Transverse colon (tissue), 4 donors: ENCODE data around the gene PRIM2. TPM values are rescaled to one million over a fixed set of nuclear protein-coding genes. Genes with fewer than 3 reads are reported as not detected.
"Not testable (repeated sequence)": the region's sequence is repeated elsewhere in the genome, so short reads cannot be mapped to it uniquely, and the experiment has no call there.

Experiments
- DNase-seq: peaks from one replicate; pipeline ENCODE4 v3.0.0-alpha.2; 2019
- H3K27ac ChIP-seq, 4 donors: fragments of 200-600 bp; sonication (generic); 2 replicates each; pipeline ENCODE4 v1.5.1; 2016 to 2018; ENCODE audit warnings: inconsistent platforms in 4 of 4
- H3K27me3 ChIP-seq: fragments of 200-600 bp; sonication (generic); 2 replicates; pipeline ENCODE4 v1.5.1; 2017; ENCODE audit warnings: inconsistent platforms
- H3K36me3 ChIP-seq, 4 donors: fragments of 200-600 bp; sonication (generic); 2 replicates each; pipeline ENCODE4 v1.5.1; 2017 to 2019; ENCODE audit warnings: inconsistent platforms in 4 of 4
- H3K4me1 ChIP-seq, 4 donors: fragments of 200-600 bp; sonication (generic); 2 replicates each; pipeline ENCODE4 v1.5.1; 2017 to 2020; ENCODE audit warnings: inconsistent platforms in 4 of 4
- H3K4me3 ChIP-seq, 4 donors: fragments of 200-600 bp; sonication (generic); 1 replicate in 1 of 4; 2 replicates in 3 of 4; pipeline versions ENCODE4 v1.5.1 to v1.6.1; 2017 to 2019; ENCODE audit warnings: inconsistent platforms in 4 of 4
- H3K9me3 ChIP-seq, 2 donors: fragments of 200-600 bp; sonication (generic); 2 replicates each; pipeline ENCODE4 v1.5.1; 2017 to 2019; ENCODE audit warnings: inconsistent platforms in 2 of 2
- WGBS, 2 donors: methylation state at CpG; one replicate each; pipeline ENCODE4 v1.1.5; 2018; ENCODE audit warnings: low coverage in 1 of 2; 5-methylcytosine and 5-hydroxymethylcytosine counted together
- in situ Hi-C, 4 donors: fragments of 200-750 bp; cut with MboI; loops; one replicate each; pipeline versions ENCODE4 v1.15.0 to v1.15.1; 2017; ENCODE audit warnings: low sequenced_read_pairs in 3 of 4, low pct_ligation_motif_present in 1 of 4, low pct_unique_long_range_greater_than_20kb in 1 of 4
- intact Hi-C: fragments of 100-400 bp; cut with DNase I; formaldehyde crosslinking; loops from one replicate; pipeline ENCODE4 v1.15.1; 2023; ENCODE audit warnings: low total_unique reads
- total RNA-seq, 4 donors: library from RNA; depleted of rRNA; stranded (reverse); fragments of >200 nt; gene quantifications; one replicate each; pipeline ENCODE4 v1.1.0, GENCODE V29; 2016

Gene PRIM2
- total RNA-seq, 4 donors from 2014 or later: 9.6 to 47.4 (median 20.4) TPM

DNA sequence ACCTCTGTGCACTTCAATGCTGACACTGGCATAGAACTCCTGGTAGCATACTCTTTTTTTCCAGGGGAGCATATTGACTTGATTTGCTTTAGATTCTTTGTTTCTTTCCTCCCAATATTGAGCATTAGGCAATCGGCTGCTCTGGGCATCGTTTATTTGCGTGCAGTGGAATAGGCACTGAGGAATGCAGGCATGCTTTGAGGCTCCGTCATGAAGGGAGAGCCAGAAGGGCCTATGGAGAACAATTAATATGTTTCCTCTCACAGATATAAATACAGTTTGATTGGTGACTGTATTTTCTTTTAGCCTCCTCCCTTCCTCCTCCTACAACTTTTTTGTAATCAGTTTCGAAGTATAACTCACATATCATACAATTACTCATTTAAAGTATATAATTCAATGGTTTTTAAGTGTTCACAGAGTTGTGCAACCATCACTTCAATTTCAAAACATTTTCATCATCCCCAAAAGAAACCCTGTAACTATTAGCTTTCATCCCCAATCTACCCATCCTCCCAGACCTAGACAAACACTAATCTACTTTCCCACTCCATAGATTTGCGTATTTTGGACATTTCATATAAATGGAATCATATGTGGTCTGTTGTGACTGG is 157.5 kb downstream of the PRIM2 start:
- peaks cover 0 to 10% (median 1%) of the 10 kb centered on the region in 4 donors for H3K4me1 ChIP-seq
- 85 to 93% methylated on average over 6 of the region's 6 CpGs for WGBS, 2 donors
- DNase-seq, H3K36me3 ChIP-seq, intact Hi-C loops, H3K27ac ChIP-seq, H3K27me3 ChIP-seq, H3K4me3 ChIP-seq, in situ Hi-C loops, H3K9me3 ChIP-seq: not testable (repeated sequence)

DNA sequence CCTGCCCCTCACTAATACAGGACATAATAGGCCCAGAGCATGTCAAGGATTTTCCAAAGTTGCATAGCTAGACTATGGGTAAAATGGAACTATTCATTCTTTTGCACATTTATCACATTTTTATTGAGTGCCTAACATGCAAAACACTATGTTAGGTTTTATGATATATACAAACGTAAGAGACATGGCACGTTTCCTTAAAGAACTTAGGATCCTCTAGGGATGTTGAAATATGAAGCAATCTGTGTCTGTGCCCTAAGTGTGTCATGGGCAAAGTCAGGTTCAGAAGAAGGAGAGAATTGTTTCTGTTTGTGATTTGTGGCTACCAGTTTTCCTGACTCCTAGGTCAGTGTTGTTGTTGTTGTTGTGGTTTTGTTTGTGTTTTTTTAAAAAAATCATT is 158.2 kb downstream of the PRIM2 start:
- DNase-seq, in situ Hi-C loops, H3K36me3 ChIP-seq, H3K4me3 ChIP-seq, intact Hi-C loops, H3K27ac ChIP-seq, H3K27me3 ChIP-seq, H3K9me3 ChIP-seq: not testable (repeated sequence)
- 80 to 86% methylated on average over 2 of the region's 2 CpGs for WGBS, 2 donors
- H3K4me1 ChIP-seq: peaks cover 0 to 10% (median 1%) of the 10 kb centered on the region in 4 donors

- in situ Hi-C loops, H3K27ac ChIP-seq, intact Hi-C loops, H3K36me3 ChIP-seq, H3K4me3 ChIP-seq, H3K27me3 ChIP-seq, H3K9me3 ChIP-seq, DNase-seq, H3K4me1 ChIP-seq: not testable (repeated sequence)
Observed at GRCh38 chr6:57480194-57480593, 162.8 kb downstream of the PRIM2 start.

DNA sequence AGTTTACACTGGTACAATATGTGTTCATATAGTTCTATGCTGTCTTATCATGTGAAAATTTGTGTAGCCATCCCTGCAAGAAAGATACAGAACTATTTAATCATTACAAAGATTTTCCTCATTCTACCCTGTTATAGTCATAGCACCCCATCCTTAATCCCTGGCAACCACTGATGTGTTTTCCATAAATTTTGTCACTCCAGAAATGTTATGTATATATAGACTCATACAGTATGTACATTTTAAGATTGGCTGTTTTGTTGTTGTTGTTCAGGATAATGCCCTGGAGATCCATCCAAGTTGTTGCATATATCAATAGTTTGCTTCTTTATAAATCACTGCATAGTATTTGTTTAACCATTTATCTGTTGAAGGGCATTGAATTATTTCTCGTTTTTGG is 163.7 kb downstream of the PRIM2 start:
- H3K4me3 ChIP-seq, H3K36me3 ChIP-seq, H3K9me3 ChIP-seq, H3K27ac ChIP-seq, H3K27me3 ChIP-seq, H3K4me1 ChIP-seq, in situ Hi-C loops, intact Hi-C loops, DNase-seq: not testable (repeated sequence)
- WGBS, 2 donors: 70 to 91% methylated on average over 1 of the region's 1 CpG

- H3K27me3 ChIP-seq, H3K9me3 ChIP-seq, intact Hi-C loops, H3K4me1 ChIP-seq, in situ Hi-C loops, H3K36me3 ChIP-seq, H3K27ac ChIP-seq, DNase-seq, H3K4me3 ChIP-seq: not testable (repeated sequence)
- whole genome bisulfite sequencing, 2 donors: 78 to 79% methylated on average over 4 of the region's 4 CpGs
Observed at GRCh38 chr6:57482471-57482870, 165.0 kb downstream of the PRIM2 start.

- intact Hi-C loops, H3K4me1 ChIP-seq, H3K4me3 ChIP-seq, DNase-seq, H3K36me3 ChIP-seq, H3K9me3 ChIP-seq, in situ Hi-C loops, H3K27ac ChIP-seq, H3K27me3 ChIP-seq: not testable (repeated sequence)
- 91 to 92% methylated on average over 2 to 4 of the region's 4 CpGs for WGBS, 2 donors
Observed at GRCh38 chr6:57486494-57487081, 169.2 kb downstream of the PRIM2 start.

GRCh38 chr6:57488551-57488950 is 171.1 kb downstream of the PRIM2 start:
- DNase-seq, in situ Hi-C loops, H3K9me3 ChIP-seq, H3K36me3 ChIP-seq, H3K4me1 ChIP-seq, H3K4me3 ChIP-seq, intact Hi-C loops, H3K27me3 ChIP-seq, H3K27ac ChIP-seq: not testable (repeated sequence)
- 94% methylated on average over 3 of the region's 3 CpGs; no CpG with 5 or more reads in 1 of the 2 donors for WGBS, 2 donors

DNA sequence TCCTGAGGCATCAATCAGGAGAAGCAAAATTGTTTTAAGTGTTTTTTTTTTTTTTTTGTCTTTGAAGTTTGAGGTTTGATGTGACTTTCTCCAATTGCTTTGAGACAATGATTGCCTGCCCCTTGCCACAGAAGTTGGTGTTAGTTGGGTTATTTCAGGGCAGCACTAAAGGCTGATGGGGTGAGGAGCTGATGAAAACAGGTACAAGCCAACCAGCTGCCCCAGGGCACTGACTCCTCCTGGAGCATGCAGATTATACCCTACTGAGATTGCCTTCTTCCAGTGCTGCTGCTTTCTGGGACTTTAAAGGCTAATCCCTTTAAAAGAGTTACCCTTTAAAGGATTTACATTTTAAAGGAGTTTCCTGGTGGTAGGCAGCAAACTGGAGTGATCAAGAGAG is 172.5 kb downstream of the PRIM2 start:
- H3K27ac ChIP-seq, intact Hi-C loops, in situ Hi-C loops, H3K36me3 ChIP-seq, DNase-seq, H3K9me3 ChIP-seq, H3K4me3 ChIP-seq, H3K4me1 ChIP-seq, H3K27me3 ChIP-seq: not testable (repeated sequence)

DNA sequence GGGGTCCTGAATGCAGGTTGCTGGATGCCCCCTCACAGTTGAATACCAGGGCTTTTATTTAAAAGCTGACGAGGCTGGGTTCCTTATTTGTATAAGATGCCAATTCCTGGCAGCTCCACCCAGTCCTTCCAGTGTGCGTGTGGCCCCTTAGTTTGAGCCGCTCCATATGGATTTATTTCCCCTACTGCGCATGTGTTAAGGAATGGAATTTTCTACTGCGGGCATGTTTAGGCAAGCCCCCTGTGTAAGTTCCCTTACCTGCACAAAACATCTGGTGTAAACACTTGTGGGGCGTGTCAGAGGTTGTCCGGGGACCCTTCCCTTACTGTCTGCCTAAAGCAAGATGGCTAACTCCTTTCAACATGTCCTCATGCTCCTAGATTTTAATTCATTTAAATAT is 174.4 kb downstream of the PRIM2 start:
- H3K27me3 ChIP-seq, in situ Hi-C loops, DNase-seq, H3K36me3 ChIP-seq, intact Hi-C loops, H3K9me3 ChIP-seq, H3K27ac ChIP-seq, H3K4me1 ChIP-seq, H3K4me3 ChIP-seq: not testable (repeated sequence)
- WGBS, 2 donors: 85% methylated on average over 7 of the region's 7 CpGs; no CpG with 5 or more reads in 1 of the 2 donors

DNA sequence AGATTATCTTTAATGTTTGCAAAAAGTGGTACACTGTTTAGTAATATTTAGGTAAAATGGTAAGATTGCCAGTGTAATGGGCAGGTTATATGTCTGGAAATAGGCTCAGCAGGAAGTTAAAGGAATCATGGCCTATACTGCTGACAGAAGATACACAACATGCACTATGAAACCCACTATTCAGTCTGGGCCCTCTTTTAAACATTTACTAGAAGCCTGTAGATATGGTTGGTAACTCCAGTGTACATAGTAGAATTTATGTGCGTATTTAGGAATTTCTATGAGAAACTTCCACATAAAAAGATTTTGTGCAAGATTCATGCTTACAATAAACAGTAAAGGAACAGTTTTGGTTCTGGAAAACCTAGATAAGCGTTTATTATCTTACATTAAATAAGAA is 178.8 kb downstream of the PRIM2 start:
- peaks cover 0 to 29% (median 2%) of the 10 kb centered on the region in 4 donors for H3K4me1 ChIP-seq
- H3K36me3 ChIP-seq, H3K27ac ChIP-seq, intact Hi-C loops, H3K27me3 ChIP-seq, DNase-seq, in situ Hi-C loops, H3K9me3 ChIP-seq, H3K4me3 ChIP-seq: not testable (repeated sequence)
- 88 to 94% methylated on average over 2 of the region's 2 CpGs for WGBS, 2 donors

DNA sequence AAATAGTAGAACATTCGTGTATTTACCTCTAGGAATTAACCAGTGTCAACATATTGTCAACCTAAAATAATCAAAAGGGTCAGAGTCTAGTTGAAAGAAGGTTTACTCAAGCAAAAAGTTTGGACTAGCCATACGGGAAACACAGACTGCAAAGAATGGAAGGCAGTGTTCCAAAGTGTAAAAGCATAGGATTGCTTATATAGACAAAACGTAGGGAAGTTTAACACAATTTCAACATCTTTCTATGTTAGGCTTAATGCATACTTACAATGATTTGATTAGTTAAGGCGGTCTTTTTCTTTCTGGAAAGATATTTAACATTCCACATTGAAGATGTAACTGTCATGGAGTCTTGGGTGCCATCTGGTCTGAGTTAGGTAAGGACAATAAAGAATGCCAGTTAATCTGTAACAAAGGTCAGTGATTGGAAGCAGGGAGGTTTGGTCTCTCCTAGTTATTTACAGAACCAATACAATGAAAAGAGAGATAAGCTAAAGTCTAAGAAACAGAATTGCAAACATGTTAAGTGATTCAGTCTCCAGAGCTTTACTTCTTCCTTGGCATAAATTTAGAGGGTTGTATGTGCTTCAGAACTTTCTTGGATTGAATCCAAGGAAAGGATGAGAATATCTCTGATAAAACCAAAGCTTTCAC is 183.1 kb downstream of the PRIM2 start:
- H3K4me3 ChIP-seq, H3K27ac ChIP-seq, H3K27me3 ChIP-seq, intact Hi-C loops, H3K9me3 ChIP-seq, H3K36me3 ChIP-seq, in situ Hi-C loops, DNase-seq: not testable (repeated sequence)
- H3K4me1 ChIP-seq: peaks cover 0 to 30% (median 2%) of the 10 kb centered on the region in 4 donors
- WGBS, 2 donors: 36 to 38% methylated on average over 4 of the region's 4 CpGs
